Stimulated activated CD8-positive, alpha-beta memory T cell treated with anti-CD3 and anti-CD28 coated beads, Interleukin-12 subunit alpha, Interleukin-12 subunit beta, amount 100 ng/mL, for 24 hours (primary cell): ENCODE results near the gene SAXO2.
"Not testable (repeated sequence)": the region's sequence is repeated elsewhere in the genome, so short reads cannot be mapped to it uniquely, and the experiment has no call there.

ENCODE experiments used
- DNase-seq: peaks from one replicate; pipeline ENCODE4 v3.0.0-alpha.2; 2020; ENCODE audit errors: extremely low read depth

The SAXO2 gene

GRCh38 chr15:82313951-82314768, 51.5 kb downstream of the SAXO2 start:
- not testable (repeated sequence) for DNase-seq

- no peak for DNase-seq
Measured at GRCh38 chr15:82314769-82315518, 52.3 kb downstream of the SAXO2 start.

GRCh38 chr15:82315519-82316246, 53.1 kb downstream of the SAXO2 start:
- DNase-seq: no peak

GRCh38 chr15:82316247-82317090, 53.9 kb downstream of the SAXO2 start:
- DNase-seq: not testable (repeated sequence)

- no peak for DNase-seq
Measured at GRCh38 chr15:82317091-82317489, 54.5 kb downstream of the SAXO2 start.

GRCh38 chr15:82317516-82317915, 54.9 kb downstream of the SAXO2 start:
- DNase-seq: not testable (repeated sequence)

GRCh38 chr15:82318281-82318680, 55.7 kb downstream of the SAXO2 start:
- DNase-seq: not testable (repeated sequence)

- DNase-seq: not testable (repeated sequence)
Measured at GRCh38 chr15:82319522-82320278, 57.1 kb downstream of the SAXO2 start.

GRCh38 chr15:82320861-82321260, 58.2 kb downstream of the SAXO2 start:
- not testable (repeated sequence) for DNase-seq

- DNase-seq: not testable (repeated sequence)
Measured at GRCh38 chr15:82322488-82322887, 59.9 kb downstream of the SAXO2 start.

GRCh38 chr15:82324831-82325230, 62.2 kb downstream of the SAXO2 start:
- not testable (repeated sequence) for DNase-seq

- DNase-seq: not testable (repeated sequence)
Measured at GRCh38 chr15:82325646-82326045, 63.0 kb downstream of the SAXO2 start.

GRCh38 chr15:82326896-82327295, 64.3 kb downstream of the SAXO2 start:
- not testable (repeated sequence) for DNase-seq

- DNase-seq: not testable (repeated sequence)
Measured at GRCh38 chr15:82327372-82327771, 64.8 kb downstream of the SAXO2 start.

GRCh38 chr15:82329039-82329438, 66.4 kb downstream of the SAXO2 start:
- DNase-seq: not testable (repeated sequence)

GRCh38 chr15:82330921-82331320, 68.3 kb downstream of the SAXO2 start:
- not testable (repeated sequence) for DNase-seq

GRCh38 chr15:82331576-82332304, 69.1 kb downstream of the SAXO2 start:
- DNase-seq: not testable (repeated sequence)

- DNase-seq: not testable (repeated sequence)
Measured at GRCh38 chr15:82332711-82333602, 70.3 kb downstream of the SAXO2 start.
